Measurements from ENCODE around the gene MCU. TPM values are rescaled to one million over a fixed set of nuclear protein-coding genes. Genes with fewer than 3 reads are reported as not detected.
A peak's percentile ranks its signal among the peaks of the same experiment; 100 is the strongest.
"Not testable (repeated sequence)": the region's sequence is repeated elsewhere in the genome, so short reads cannot be mapped to it uniquely, and the experiment has no call there.

The MCU gene
- total RNA-seq, 1 donor from 2014 or later = 63.8 TPM

DNA sequence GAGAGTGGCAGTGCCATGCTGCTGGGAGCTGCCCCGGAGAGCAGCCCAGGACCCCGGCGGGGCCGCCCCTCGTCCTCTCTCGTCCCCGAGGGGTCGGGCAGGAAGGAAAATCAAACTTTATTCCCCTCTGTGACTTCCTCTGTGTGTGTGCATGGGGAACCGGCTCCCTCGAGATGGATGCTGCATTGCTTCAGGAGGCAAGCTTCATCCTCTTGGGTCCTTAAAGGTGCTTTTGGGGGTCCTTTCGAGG, 726 bp downstream of the MCU start:
- DNase-seq (ENCODE audit: low spot score, unreplicated experiment) = no peak
- Mint-ChIP-seq H3K27ac (peak overlapping the region; percentile 60), H3K27me3 (no peaks in the 10 kb centered on the region), H3K4me1 (ENCODE audit: low read depth) (peaks cover 38% of the 10 kb centered on the region), H3K4me3 (ENCODE audit: low read depth) (peak overlapping the region; percentile 83), H3K9me3 (ENCODE audit: low read depth) (no peaks in the 10 kb centered on the region), H3K36me3 (ENCODE audit: insufficient read depth) (no peaks in the 10 kb centered on the region)
- TF ChIP-seq, protein P1, sequence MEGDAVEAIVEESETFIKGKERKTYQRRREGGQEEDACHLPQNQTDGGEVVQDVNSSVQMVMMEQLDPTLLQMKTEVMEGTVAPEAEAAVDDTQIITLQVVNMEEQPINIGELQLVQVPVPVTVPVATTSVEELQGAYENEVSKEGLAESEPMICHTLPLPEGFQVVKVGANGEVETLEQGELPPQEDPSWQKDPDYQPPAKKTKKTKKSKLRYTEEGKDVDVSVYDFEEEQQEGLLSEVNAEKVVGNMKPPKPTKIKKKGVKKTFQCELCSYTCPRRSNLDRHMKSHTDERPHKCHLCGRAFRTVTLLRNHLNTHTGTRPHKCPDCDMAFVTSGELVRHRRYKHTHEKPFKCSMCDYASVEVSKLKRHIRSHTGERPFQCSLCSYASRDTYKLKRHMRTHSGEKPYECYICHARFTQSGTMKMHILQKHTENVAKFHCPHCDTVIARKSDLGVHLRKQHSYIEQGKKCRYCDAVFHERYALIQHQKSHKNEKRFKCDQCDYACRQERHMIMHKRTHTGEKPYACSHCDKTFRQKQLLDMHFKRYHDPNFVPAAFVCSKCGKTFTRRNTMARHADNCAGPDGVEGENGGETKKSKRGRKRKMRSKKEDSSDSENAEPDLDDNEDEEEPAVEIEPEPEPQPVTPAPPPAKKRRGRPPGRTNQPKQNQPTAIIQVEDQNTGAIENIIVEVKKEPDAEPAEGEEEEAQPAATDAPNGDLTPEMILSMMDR (IDR thresholded peaks at IDR 0.05; ENCODE audit: unreplicated experiment) = no peak

DNA sequence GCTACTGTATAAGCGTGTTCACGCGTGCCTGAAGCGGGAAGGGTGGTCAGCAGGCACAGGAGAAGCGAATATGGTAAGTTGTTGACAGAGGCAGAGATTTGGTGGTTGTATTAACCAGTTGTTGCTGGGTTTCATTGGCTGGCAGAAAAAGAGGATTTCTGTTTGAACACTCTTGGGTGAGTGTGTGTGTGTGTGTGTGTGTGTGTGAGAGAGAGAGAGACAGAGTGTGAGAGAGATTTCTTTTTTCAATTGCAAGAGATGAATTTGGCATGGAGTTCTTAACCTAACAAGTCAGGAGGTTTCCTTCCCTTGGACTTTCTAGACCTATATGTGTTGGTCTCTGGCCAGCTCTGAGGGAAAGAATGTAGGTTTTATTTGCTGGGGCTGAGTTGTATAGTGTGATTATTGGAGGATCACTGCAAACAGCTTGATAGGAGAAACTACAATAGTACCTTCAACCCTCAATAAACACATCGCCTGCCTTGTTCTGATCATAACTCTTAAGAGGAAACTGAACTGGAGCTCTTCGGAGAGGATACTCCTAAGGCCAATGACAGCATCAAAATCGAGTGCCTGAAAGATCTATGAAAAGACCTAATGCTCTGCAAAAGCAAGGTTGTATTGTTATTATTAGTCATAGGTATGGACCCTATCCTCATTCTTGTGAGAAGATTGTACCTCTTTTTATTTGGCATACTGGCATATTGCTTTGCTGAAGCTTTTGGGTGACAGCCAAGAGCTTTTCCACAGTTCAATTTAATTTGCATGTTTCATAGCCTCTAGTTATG, 1.2 kb downstream of the MCU start:
- no peak for DNase-seq (ENCODE audit: low spot score, unreplicated experiment)
- TF ChIP-seq, protein P1 (IDR thresholded peaks at IDR 0.05; ENCODE audit: unreplicated experiment) = no peak
- peak overlapping the region; percentile 83 for H3K4me3 Mint-ChIP-seq (ENCODE audit: low read depth)
- no peaks in the 10 kb centered on the region for H3K9me3 Mint-ChIP-seq (ENCODE audit: low read depth)
- no peaks in the 10 kb centered on the region for H3K27me3 Mint-ChIP-seq
- H3K36me3 Mint-ChIP-seq (ENCODE audit: insufficient read depth) = no peaks in the 10 kb centered on the region
- H3K4me1 Mint-ChIP-seq (ENCODE audit: low read depth) = peaks cover 33% of the 10 kb centered on the region
- H3K27ac Mint-ChIP-seq = peak overlapping the region; percentile 60

DNA sequence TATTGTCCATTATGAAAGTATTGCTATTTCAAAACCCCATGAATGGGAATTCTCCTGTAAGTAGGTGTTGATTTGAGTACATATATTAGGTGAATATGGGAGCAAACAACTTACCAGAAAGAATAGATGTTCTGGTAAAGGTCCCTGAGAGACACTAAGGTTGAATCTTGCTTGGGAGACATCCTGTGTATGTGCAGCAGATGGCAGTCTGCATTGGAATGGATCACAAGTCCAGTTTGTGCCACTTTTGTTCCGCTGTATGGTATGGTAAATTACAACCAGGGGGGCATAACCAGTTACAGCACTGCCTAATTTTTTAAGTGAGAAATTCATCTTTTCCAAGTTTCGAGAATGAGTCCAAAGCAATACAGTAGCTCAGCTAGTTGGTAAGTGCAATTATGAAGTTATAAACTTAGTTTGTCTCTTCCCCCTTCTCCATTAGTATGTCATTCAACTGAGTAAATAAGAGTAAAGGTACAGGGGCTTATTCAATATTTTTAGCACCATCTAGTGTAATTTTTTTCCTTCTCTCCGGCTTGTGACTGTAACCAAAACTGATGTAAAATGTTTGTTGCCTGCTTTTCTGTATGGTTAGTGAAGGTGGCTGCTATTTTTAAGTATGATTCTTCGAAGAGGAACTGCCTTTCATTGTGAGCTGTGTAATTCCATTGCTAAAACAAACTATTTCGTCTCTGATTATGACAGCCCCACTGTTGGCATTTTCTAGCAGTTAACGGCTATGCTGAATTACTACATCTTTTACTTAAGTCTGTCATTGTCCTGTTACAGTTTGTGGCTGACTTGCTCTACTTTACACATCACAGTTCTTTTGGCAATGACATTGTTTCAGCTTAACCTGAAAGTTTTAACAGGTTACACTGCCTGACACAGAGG, 2.8 kb downstream of the MCU start:
- Mint-ChIP-seq H3K9me3 (ENCODE audit: low read depth) (no peaks in the 10 kb centered on the region), H3K4me1 (ENCODE audit: low read depth) (peaks cover 29% of the 10 kb centered on the region), H3K36me3 (ENCODE audit: insufficient read depth) (no peaks in the 10 kb centered on the region), H3K27me3 (no peaks in the 10 kb centered on the region), H3K4me3 (ENCODE audit: low read depth) (peak overlapping the region; percentile 83), H3K27ac (no peak overlapping the region)
- TF ChIP-seq, protein P1 (IDR thresholded peaks at IDR 0.05; ENCODE audit: unreplicated experiment) = no peak
- no peak for DNase-seq (ENCODE audit: low spot score, unreplicated experiment)

DNA sequence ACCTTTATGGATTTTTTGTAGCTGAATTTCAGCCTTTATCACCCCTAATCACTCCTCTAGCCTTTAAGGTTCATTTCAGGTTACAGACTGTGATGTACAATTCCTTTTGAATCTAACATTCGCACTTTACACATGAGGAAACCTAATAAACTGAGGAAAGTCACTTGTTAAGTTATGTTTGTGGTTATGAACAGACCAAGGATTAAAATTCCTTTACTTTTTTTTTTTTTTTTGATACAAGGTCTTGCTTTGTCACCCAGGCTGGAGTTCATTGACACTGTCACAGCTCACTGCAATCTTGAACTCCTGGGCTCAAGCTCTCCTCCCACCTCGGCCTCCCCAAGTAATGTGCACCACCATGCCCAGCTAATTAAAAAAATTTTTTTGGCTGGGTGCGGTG, 3.6 kb downstream of the MCU start:
- TF ChIP-seq, protein P1 (IDR thresholded peaks at IDR 0.05; ENCODE audit: unreplicated experiment) = no peak
- Mint-ChIP-seq H3K36me3 (ENCODE audit: insufficient read depth) (no peaks in the 10 kb centered on the region), H3K4me1 (ENCODE audit: low read depth) (peaks cover 27% of the 10 kb centered on the region), H3K4me3 (ENCODE audit: low read depth) (no peak overlapping the region), H3K9me3 (ENCODE audit: low read depth) (no peaks in the 10 kb centered on the region), H3K27me3 (no peaks in the 10 kb centered on the region), H3K27ac (peak overlapping the region; percentile 7)
- DNase-seq (ENCODE audit: low spot score, unreplicated experiment) = no peak

DNA sequence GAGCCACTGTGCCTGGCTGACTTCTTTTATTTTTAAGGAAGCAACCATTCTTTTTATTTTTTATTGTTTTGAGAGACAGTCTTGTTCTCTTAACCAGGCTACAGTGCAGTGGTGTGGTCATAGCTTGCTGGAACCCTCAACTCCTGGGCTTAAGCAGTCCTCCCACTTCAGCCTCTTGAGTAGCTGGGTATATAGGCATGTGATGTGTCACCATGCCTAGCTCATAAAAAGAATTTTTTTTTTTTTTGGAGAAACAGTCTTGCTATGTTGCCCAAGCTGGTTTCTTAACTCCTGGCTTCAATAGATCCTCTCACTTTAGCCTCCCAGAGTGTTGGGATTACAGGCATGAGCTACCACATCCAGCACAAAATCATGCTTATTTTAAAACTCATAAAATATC, 5.8 kb downstream of the MCU start:
- TF ChIP-seq, protein P1 (IDR thresholded peaks at IDR 0.05; ENCODE audit: unreplicated experiment) = no peak
- Mint-ChIP-seq H3K4me3 (ENCODE audit: low read depth) (no peak overlapping the region), H3K9me3 (ENCODE audit: low read depth) (no peaks in the 10 kb centered on the region), H3K36me3 (ENCODE audit: insufficient read depth) (no peaks in the 10 kb centered on the region), H3K4me1 (ENCODE audit: low read depth) (peaks cover 36% of the 10 kb centered on the region), H3K27me3 (no peaks in the 10 kb centered on the region), H3K27ac (no peak overlapping the region)
- DNase-seq (ENCODE audit: low spot score, unreplicated experiment) = no peak

DNA sequence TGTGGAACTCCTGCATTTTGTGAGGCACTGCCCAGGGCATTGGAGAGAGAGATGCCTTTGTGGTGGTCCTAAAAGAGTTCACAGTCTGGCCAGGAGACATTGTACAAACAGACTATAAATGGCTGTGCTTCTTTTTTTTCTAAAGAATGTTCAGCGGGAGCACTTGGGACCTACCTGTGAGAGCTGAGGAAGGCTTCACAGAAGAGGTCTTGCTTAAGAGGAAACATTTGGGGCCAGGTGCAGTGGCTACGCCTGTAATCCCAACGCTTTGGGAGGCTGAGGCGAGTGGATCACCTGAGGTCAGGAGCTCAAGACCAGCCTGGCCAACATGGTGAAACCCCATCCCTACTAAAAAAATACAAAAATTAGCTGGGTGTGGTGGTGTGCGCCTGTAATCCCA, 10.5 kb downstream of the MCU start:
- not testable (repeated sequence) for H3K27me3 Mint-ChIP-seq; H3K9me3 Mint-ChIP-seq (ENCODE audit: low read depth); H3K4me3 Mint-ChIP-seq (ENCODE audit: low read depth); DNase-seq (ENCODE audit: low spot score, unreplicated experiment); H3K36me3 Mint-ChIP-seq (ENCODE audit: insufficient read depth)
- Mint-ChIP-seq H3K27ac (peak overlapping the region; percentile 25), H3K4me1 (ENCODE audit: low read depth) (peaks cover 13% of the 10 kb centered on the region)
